Skin epidermis (tissue), 12 donors: ENCODE data around the gene TSTD2.

Experiments used
- H3K27ac ChIP-seq, 21 experiments: fragments of 200-600 bp; sonication (generic) in 11 of 21; one replicate each; pipeline ENCODE4 v1.5.0; 2020; ENCODE audit warnings: mild to moderate bottlenecking in 3 of 21, inconsistent platforms in 2 of 21, moderate library complexity in 2 of 21
- H3K4me3 ChIP-seq, 7 experiments: fragments of 200-600 bp; sonication (generic) in 2 of 7; one replicate each; pipeline ENCODE4 v1.5.0; 2020; ENCODE audit warnings: inconsistent platforms in 2 of 7, mild to moderate bottlenecking in 2 of 7, moderate library complexity in 1 of 7

The TSTD2 gene

DNA sequence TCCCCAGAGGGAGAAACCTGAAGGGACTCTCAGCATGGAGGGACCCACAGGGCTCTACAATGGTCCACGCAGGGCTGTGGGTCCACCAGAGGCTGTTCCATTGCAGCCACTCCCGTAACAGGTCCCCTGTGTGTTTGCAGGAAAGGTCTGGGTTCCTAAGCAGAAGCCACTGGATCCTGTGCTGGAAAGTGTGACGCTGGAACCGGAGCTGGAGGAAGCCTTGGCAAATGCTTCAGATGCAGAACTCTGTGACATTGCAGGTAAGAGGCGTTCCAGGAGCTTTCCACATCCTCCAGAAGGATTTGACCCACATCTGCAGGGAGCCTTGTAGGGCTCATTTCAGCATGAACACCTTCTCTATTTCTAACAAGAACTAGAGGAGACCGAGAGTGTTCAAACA, 80.0 kb downstream of the TSTD2 start:
- H3K4me3 ChIP-seq: no peak overlapping the region
- no peak overlapping the region for H3K27ac ChIP-seq

- Histone ChIP-seq H3K4me3 (no peak overlapping the region), H3K27ac (no peak overlapping the region)
Observed at GRCh38 chr9:97551308-97551707, 81.9 kb downstream of the TSTD2 start.

DNA sequence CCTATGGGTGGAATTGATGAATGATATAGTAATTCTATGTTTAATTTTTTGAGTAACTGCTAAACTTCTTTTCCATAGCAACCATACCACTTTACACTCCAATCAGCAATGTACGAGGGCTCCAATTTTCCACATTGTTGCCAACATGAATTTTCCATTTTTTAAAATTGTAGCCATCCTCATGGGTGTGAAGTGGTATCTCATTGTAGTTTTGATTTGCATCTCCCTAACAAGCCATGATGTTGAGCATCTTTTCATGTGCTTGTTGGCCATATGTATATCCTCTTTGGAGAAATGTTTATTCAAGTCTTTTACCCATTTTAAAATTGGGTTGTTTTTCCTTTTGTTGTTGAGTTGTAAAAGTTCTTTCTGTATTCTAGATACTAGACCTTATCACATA, 82.8 kb downstream of the TSTD2 start:
- no peak overlapping the region for H3K27ac ChIP-seq
- H3K4me3 ChIP-seq: no peak overlapping the region
